ENCODE measurements around the gene METTL25B. TPM values are rescaled to one million over a fixed set of nuclear protein-coding genes. Genes with fewer than 3 reads are reported as not detected.

METTL25B gene
- total and polyA plus RNA-seq, 2 of the 4 experiments (the other 2 are of a cell fraction) = 2.3 to 10.1 TPM

GRCh38 chr1:156690675-156691036, 37.6 kb upstream of the METTL25B start:
- CTCF ChIA-PET = interaction anchor here (0.8 to 5.2 kb wide), 8 partner anchors 9 to 237 kb away, joined by 3 to 104 read pairs (median 8); partner anchors contain the start of genes CRABP2, ISG20L2, METTL25B and NES
- no peak overlapping the region for H4K8ac ChIP-seq (ENCODE audit: low read depth in 2 of 2, low read length in 2 of 2)
- no peak overlapping the region for H2AFZ ChIP-seq (replicated peaks; ENCODE audit: low read length, poor library complexity)
- no peak overlapping the region for H2BK15ac ChIP-seq (ENCODE audit: low read depth, low read length)
- H3K79me1 ChIP-seq (ENCODE audit: low read depth in 1 of 2, low read length in 2 of 2) = no peaks in the 10 kb centered on the region
- H3K9me3 ChIP-seq (ENCODE audit: control insufficient read depth, insufficient read depth, low read length) = no peaks in the 10 kb centered on the region
- H3K27me3 ChIP-seq (ENCODE audit: control insufficient read depth, insufficient read depth, low read length) = peaks cover 3% of the 10 kb centered on the region; the same call in 1 of the 2 replicates
- ATAC-seq (ENCODE audit: low read depth) (no peak), DNase-seq (no peak)
- no peaks in the 10 kb centered on the region for H3K36me3 ChIP-seq (ENCODE audit: control insufficient read depth, insufficient read depth, low read length)
- WGBS, 2 experiments (ENCODE audit: extremely low coverage in 2 of 2, insufficient read length in 1 of 2) = 42% methylated on average over 3 of the region's 8 CpGs; no CpG with 5 or more reads in 1 of the 2 experiments
- no peak overlapping the region for H3K23ac ChIP-seq (ENCODE audit: low read depth, low read length)
- no peak overlapping the region for H3K18ac ChIP-seq (ENCODE audit: low read depth, low read length)
- no peak overlapping the region for H4K5ac ChIP-seq (ENCODE audit: low read depth, low read length)
- no peak overlapping the region for H3K14ac ChIP-seq (replicated peaks; ENCODE audit: low read depth, low read length)
- H2AK9ac ChIP-seq (replicated peaks; ENCODE audit: low read depth, low read length, poor library complexity) = no peak overlapping the region
- no peaks in the 10 kb centered on the region for H3K9me1 ChIP-seq (ENCODE audit: insufficient read depth, low read length)
- H2AK5ac ChIP-seq (ENCODE audit: low read depth, low read length) = no peak overlapping the region
- dilution Hi-C loops (cut with HindIII; ENCODE audit: low sequenced_read_pairs, unreplicated experiment) = no loop called here
- no peak overlapping the region for H3K4ac ChIP-seq (ENCODE audit: low read depth, low read length)
- intact Hi-C loops (cut with micrococcal nuclease) = no loop called here
- H2BK20ac ChIP-seq (ENCODE audit: low read depth, low read length) = no peak overlapping the region
- H3K4me2 ChIP-seq (ENCODE audit: low read depth, low read length) = no peak overlapping the region
- no peak overlapping the region for H3K56ac ChIP-seq (ENCODE audit: extremely low read depth, insufficient read depth, low read length)
- H3K27ac ChIP-seq (ENCODE audit: insufficient read depth, low read length) = no peak overlapping the region
- H4K20me1 ChIP-seq (ENCODE audit: insufficient read depth, low read length) = no peaks in the 10 kb centered on the region
- H3K4me1 ChIP-seq (ENCODE audit: control insufficient read depth, insufficient read depth, low read length) = peaks cover 6% of the 10 kb centered on the region; the same call in 1 of the 2 replicates
- BruUV-seq (replicated peaks) = no TSS peak
- H4K91ac ChIP-seq (ENCODE audit: insufficient read depth, low read depth, low read length) = no peak overlapping the region
- no peak for TF ChIP-seq NFE2L2 (IDR thresholded peaks at IDR 0.05; ENCODE audit: low read depth, low read length)
- no peak for TF ChIP-seq MAZ (IDR thresholded peaks at IDR 0.05; ENCODE audit: borderline replicate concordance, low read depth, low read length)
- no peak for TF ChIP-seq ELK1 (IDR thresholded peaks at IDR 0.05; ENCODE audit: borderline replicate concordance, low read depth, low read length)
- POLR2A ChIA-PET (ENCODE audit: unreplicated experiment) = no interaction called here
- no peak overlapping the region for H3K9ac ChIP-seq (ENCODE audit: low read depth, low read length)
- no peak overlapping the region for H2BK120ac ChIP-seq (ENCODE audit: low read depth, low read length)
- H2BK5ac ChIP-seq (ENCODE audit: low read depth, low read length, poor library complexity, severe bottlenecking) = no peak overlapping the region
- H3K4me3 ChIP-seq (ENCODE audit: insufficient read depth, low read depth, low read length) = no peak overlapping the region
- in situ Hi-C loops (cut with MboI; ENCODE audit: low sequenced_read_pairs) = loop anchor here (10.0 kb wide), 1 partner anchor 194 kb away; no protein-coding TSS in a partner anchor

Data from IMR-90 (cell line).